ENCODE measurements around the gene MARK3.

The MARK3 gene

GRCh38 chr14:103347091-103347815 is 38.0 kb upstream of the MARK3 start:
- no peaks in the 10 kb centered on the region for H3K79me2 ChIP-seq (ENCODE audit: insufficient read depth, low read length)
- no peak overlapping the region for H3K27ac ChIP-seq (ENCODE audit: low read length)
- no peak overlapping the region for H3K4me2 ChIP-seq (ENCODE audit: insufficient read depth, low read length)

GRCh38 chr14:103348154-103348553 is 37.1 kb upstream of the MARK3 start:
- ATAC-seq (ENCODE audit: insufficient read depth, low read depth) (no peak), DNase-seq (no peak)
- H2AFZ ChIP-seq (ENCODE audit: low read depth, low read length), result no peak overlapping the region
- peaks cover 13% of the 10 kb centered on the region; the same call in 1 of the 2 replicates for H4K20me1 ChIP-seq (ENCODE audit: insufficient read depth, low read length)
- no peak for TF ChIP-seq EZH2 (IDR thresholded peaks at IDR 0.05; ENCODE audit: borderline replicate concordance, low read depth, low read length, severe bottlenecking)
- TF ChIP-seq CTCF (IDR thresholded peaks at IDR 0.05; ENCODE audit: borderline replicate concordance, extremely low read depth, low read length, poor library complexity, severe bottlenecking), result no peak
- H3K4me3 ChIP-seq (ENCODE audit: low read depth in 1 of 2, low read length in 2 of 2), result no peak overlapping the region
- no peaks in the 10 kb centered on the region for H3K9me3 ChIP-seq (ENCODE audit: insufficient read depth, low read length, severe bottlenecking)
- H3K4me1 ChIP-seq (ENCODE audit: insufficient read depth, low read length), result no peaks in the 10 kb centered on the region
- no peak overlapping the region for H3K4me2 ChIP-seq (ENCODE audit: insufficient read depth, low read length)
- peaks cover 13% of the 10 kb centered on the region for H3K36me3 ChIP-seq (ENCODE audit: insufficient read depth, low read length)
- no peaks in the 10 kb centered on the region for H3K79me2 ChIP-seq (ENCODE audit: insufficient read depth, low read length)
- H3K9ac ChIP-seq (ENCODE audit: low read depth, low read length), result no peak overlapping the region
- no peak overlapping the region for H3K27ac ChIP-seq (ENCODE audit: low read length)
- no peaks in the 10 kb centered on the region for H3K27me3 ChIP-seq (ENCODE audit: insufficient read depth, low read length, poor library complexity)

More at GRCh38 chr14:103347091-103347815, 38.0 kb upstream of the MARK3 start:
- peaks cover 22% of the 10 kb centered on the region for H3K36me3 ChIP-seq (ENCODE audit: insufficient read depth, low read length)
- ATAC-seq (ENCODE audit: insufficient read depth, low read depth) (peak; percentile 27; the same call in 2 of the 3 replicates), DNase-seq (no peak)
- H4K20me1 ChIP-seq (ENCODE audit: insufficient read depth, low read length), result peaks cover 18% of the 10 kb centered on the region; the same call in 1 of the 2 replicates
- H3K9ac ChIP-seq (ENCODE audit: low read depth, low read length), result no peak overlapping the region
- no peaks in the 10 kb centered on the region for H3K27me3 ChIP-seq (ENCODE audit: insufficient read depth, low read length, poor library complexity)
- H3K9me3 ChIP-seq (ENCODE audit: insufficient read depth, low read length, severe bottlenecking), result no peaks in the 10 kb centered on the region
- no peak overlapping the region for H3K4me3 ChIP-seq (ENCODE audit: low read depth in 1 of 2, low read length in 2 of 2)
- TF ChIP-seq EZH2 (IDR thresholded peaks at IDR 0.05; ENCODE audit: borderline replicate concordance, low read depth, low read length, severe bottlenecking) (no peak), CTCF (IDR thresholded peaks at IDR 0.05; ENCODE audit: borderline replicate concordance, extremely low read depth, low read length, poor library complexity, severe bottlenecking) (no peak)
- no peaks in the 10 kb centered on the region for H3K4me1 ChIP-seq (ENCODE audit: insufficient read depth, low read length)
- H2AFZ ChIP-seq (ENCODE audit: low read depth, low read length), result no peak overlapping the region

- Histone ChIP-seq H3K27me3 (ENCODE audit: insufficient read depth, low read length, poor library complexity) (no peaks in the 10 kb centered on the region), H3K79me2 (ENCODE audit: insufficient read depth, low read length) (no peaks in the 10 kb centered on the region), H2AFZ (ENCODE audit: low read depth, low read length) (no peak overlapping the region), H3K27ac (ENCODE audit: low read length) (no peak overlapping the region), H3K9me3 (ENCODE audit: insufficient read depth, low read length, severe bottlenecking) (no peaks in the 10 kb centered on the region), H3K4me2 (ENCODE audit: insufficient read depth, low read length) (no peak overlapping the region), H3K4me3 (ENCODE audit: low read depth in 1 of 2, low read length in 2 of 2) (no peak overlapping the region), H3K36me3 (ENCODE audit: insufficient read depth, low read length) (no peaks in the 10 kb centered on the region), H3K4me1 (ENCODE audit: insufficient read depth, low read length) (no peaks in the 10 kb centered on the region), H4K20me1 (ENCODE audit: insufficient read depth, low read length) (no peaks in the 10 kb centered on the region), H3K9ac (ENCODE audit: low read depth, low read length) (no peak overlapping the region)
- no peak for ATAC-seq (ENCODE audit: insufficient read depth, low read depth)
- TF ChIP-seq CTCF (IDR thresholded peaks at IDR 0.05; ENCODE audit: borderline replicate concordance, extremely low read depth, low read length, poor library complexity, severe bottlenecking), result no peak
- TF ChIP-seq EZH2 (IDR thresholded peaks at IDR 0.05; ENCODE audit: borderline replicate concordance, low read depth, low read length, severe bottlenecking), result no peak
- DNase-seq, result no peak
Measured at GRCh38 chr14:103349982-103350381, 35.2 kb upstream of the MARK3 start.

All from DND-41 (cell line).